SK-N-SH treated with all-trans-retinoic acid at 6 μM for 48 hours (cell line): ENCODE measurements around the gene PSMA7.

Experiments
- ARNTL ChIP-seq: fragments of 450-650 bp; formaldehyde crosslinking; IDR thresholded peaks from 2 replicates; pipeline ENCODE4 v1.5.0; 2020; ENCODE audit warnings: low read depth, mild to moderate bottlenecking, moderate library complexity, borderline replicate concordance
- ESRRG ChIP-seq: fragments of 250-450 bp; sonication (Bioruptor Pico); IDR thresholded peaks from 2 replicates; pipeline ENCODE4 v1.6.1; 2021; ENCODE audit warnings: mild to moderate bottlenecking
- PATZ1 ChIP-seq: fragments of 250-450 bp; sonication (Bioruptor Pico); IDR thresholded peaks from 2 replicates; pipeline ENCODE4 v1.8.0; 2020; ENCODE audit warnings: mild to moderate bottlenecking, moderate library complexity, borderline replicate concordance
- POU6F1 ChIP-seq: fragments of 250-450 bp; sonication (Bioruptor Pico); IDR thresholded peaks from 2 replicates; pipeline ENCODE4 v1.8.0; 2021; ENCODE audit warnings: low read depth, mild to moderate bottlenecking, moderate library complexity, borderline replicate concordance
- RARB ChIP-seq: fragments of 250-450 bp; sonication (Bioruptor Pico); IDR thresholded peaks from 2 replicates; pipeline ENCODE4 v1.8.0; 2021; ENCODE audit warnings: mild to moderate bottlenecking, moderate library complexity
- TCF4 ChIP-seq: fragments of 250-450 bp; sonication (Bioruptor Pico); IDR thresholded peaks from 2 replicates; pipeline ENCODE4 v1.8.0; 2021; ENCODE audit warnings: mild to moderate bottlenecking, moderate library complexity, borderline replicate concordance
- ZFP3 ChIP-seq: fragments of 250-450 bp; sonication (Bioruptor Pico); IDR thresholded peaks from 2 replicates; pipeline ENCODE4 v1.5.0; 2020; ENCODE audit warnings: mild to moderate bottlenecking, moderate library complexity
- ZNF70 ChIP-seq: fragments of 450-650 bp; formaldehyde crosslinking; IDR thresholded peaks from 2 replicates; pipeline ENCODE4 v1.5.0; 2020; ENCODE audit warnings: mild to moderate bottlenecking, moderate library complexity

- TF ChIP-seq ARNTL, result no peak
- TF ChIP-seq TCF4 (CRISPR knock-in tag), result no peak
- TF ChIP-seq PATZ1 (CRISPR knock-in tag), result no peak
- TF ChIP-seq ZFP3, result no peak
- TF ChIP-seq RARB (CRISPR knock-in tag), result no peak
- TF ChIP-seq POU6F1 (CRISPR knock-in tag), result no peak
- TF ChIP-seq ESRRG, result no peak
- no peak for TF ChIP-seq ZNF70 (CRISPR knock-in tag)
Observed at GRCh38 chr20:62089393-62089792, 53.8 kb downstream of the PSMA7 start.
